SU-DHL-6 (cell line): ENCODE data around the gene SCARF1.

Source experiments
- H2AFZ ChIP-seq: fragments of 200-600 bp; sonication (generic); 2 replicates; pipeline ENCODE4 v1.6.1; 2014; ENCODE audit warnings: low read depth, mild to moderate bottlenecking, moderate library complexity, mixed read lengths, antibody characterized with exemption, low read length; ENCODE audit not compliant: severe bottlenecking
- H3F3A ChIP-seq: fragments of 200-600 bp; shearing (Covaris generic); 2 replicates; pipeline ENCODE4 v1.6.0; 2016; ENCODE audit warnings: antibody characterized with exemption, mild to moderate bottlenecking; ENCODE audit not compliant: insufficient read depth
- H3K27ac ChIP-seq: fragments of 200-600 bp; sonication (generic); 2 replicates; pipeline ENCODE4 v1.5.1; 2016; ENCODE audit warnings: low read depth, mild to moderate bottlenecking, low read length, moderate library complexity, mixed read lengths
- H3K27me3 ChIP-seq: fragments of 200-600 bp; sonication (generic), shearing (Covaris generic); 2 replicates; pipeline ENCODE4 v1.6.0; 2014; ENCODE audit warnings: mild to moderate bottlenecking, low read length
- H3K36me3 ChIP-seq: fragments of 200-600 bp; sonication (generic); 2 replicates; pipeline ENCODE4 v1.6.1; 2014; ENCODE audit warnings: mild to moderate bottlenecking, low read length, mixed read lengths
- H3K4me2 ChIP-seq: fragments of 300-600, 200-600 bp; shearing (Covaris generic), sonication (generic); 2 replicates; pipeline ENCODE4 v1.6.0; 2014; ENCODE audit warnings: low read length, low read depth, mild to moderate bottlenecking; ENCODE audit not compliant: poor library complexity, severe bottlenecking
- H3K4me3 ChIP-seq: fragments of 200-600 bp; sonication (generic); 2 replicates; pipeline ENCODE4 v1.5.1; 2014; ENCODE audit warnings: antibody characterized with exemption, low read length, mild to moderate bottlenecking, mixed read lengths; ENCODE audit not compliant: insufficient read depth, poor library complexity, severe bottlenecking
- H3K79me2 ChIP-seq: fragments of 200-600 bp; sonication (generic); 2 replicates; pipeline ENCODE4 v1.6.1; 2014; ENCODE audit warnings: mild to moderate bottlenecking, low read length, moderate library complexity; ENCODE audit not compliant: insufficient read depth
- H3K9ac ChIP-seq: fragments of 200-600 bp; sonication (generic); 2 replicates; pipeline ENCODE4 v1.7.0; 2014; ENCODE audit warnings: mild to moderate bottlenecking, low read length
- H3K9me2 ChIP-seq: fragments of 200-600 bp; sonication (generic); replicated peaks from 2 replicates; pipeline ENCODE4 v1.6.1; 2014; ENCODE audit warnings: low read length; ENCODE audit not compliant: insufficient read depth
- H3K9me3 ChIP-seq: fragments of 200-600 bp; sonication (generic); 2 replicates; pipeline ENCODE4 v1.6.1; 2014; ENCODE audit warnings: low read length, mixed read lengths; ENCODE audit not compliant: insufficient read depth
- H4K20me1 ChIP-seq: fragments of 200-600 bp; sonication (generic); 2 replicates; pipeline ENCODE4 v1.6.1; 2014; ENCODE audit warnings: low read depth, mild to moderate bottlenecking, antibody characterized with exemption, low read length, moderate library complexity, mixed read lengths
- EZH2phosphoT487 ChIP-seq: fragments of 200-600 bp; sonication (generic), shearing (Covaris generic); conservative IDR thresholded peaks from 2 replicates; pipeline ENCODE4 v1.6.1; 2018; ENCODE audit warnings: mild to moderate bottlenecking, antibody characterized with exemption, low read length, moderate library complexity, mixed read lengths
- TF ChIP-seq, protein P1 (sequence below): fragments of 200-600 bp; sonication (generic); IDR thresholded peaks from one replicate; pipeline ENCODE4 v1.5.1; 2017; ENCODE audit warnings: antibody characterized with exemption, mild to moderate bottlenecking, low read length, moderate library complexity; ENCODE audit not compliant: insufficient read depth, poor library complexity, severe bottlenecking

Gene SCARF1

DNA sequence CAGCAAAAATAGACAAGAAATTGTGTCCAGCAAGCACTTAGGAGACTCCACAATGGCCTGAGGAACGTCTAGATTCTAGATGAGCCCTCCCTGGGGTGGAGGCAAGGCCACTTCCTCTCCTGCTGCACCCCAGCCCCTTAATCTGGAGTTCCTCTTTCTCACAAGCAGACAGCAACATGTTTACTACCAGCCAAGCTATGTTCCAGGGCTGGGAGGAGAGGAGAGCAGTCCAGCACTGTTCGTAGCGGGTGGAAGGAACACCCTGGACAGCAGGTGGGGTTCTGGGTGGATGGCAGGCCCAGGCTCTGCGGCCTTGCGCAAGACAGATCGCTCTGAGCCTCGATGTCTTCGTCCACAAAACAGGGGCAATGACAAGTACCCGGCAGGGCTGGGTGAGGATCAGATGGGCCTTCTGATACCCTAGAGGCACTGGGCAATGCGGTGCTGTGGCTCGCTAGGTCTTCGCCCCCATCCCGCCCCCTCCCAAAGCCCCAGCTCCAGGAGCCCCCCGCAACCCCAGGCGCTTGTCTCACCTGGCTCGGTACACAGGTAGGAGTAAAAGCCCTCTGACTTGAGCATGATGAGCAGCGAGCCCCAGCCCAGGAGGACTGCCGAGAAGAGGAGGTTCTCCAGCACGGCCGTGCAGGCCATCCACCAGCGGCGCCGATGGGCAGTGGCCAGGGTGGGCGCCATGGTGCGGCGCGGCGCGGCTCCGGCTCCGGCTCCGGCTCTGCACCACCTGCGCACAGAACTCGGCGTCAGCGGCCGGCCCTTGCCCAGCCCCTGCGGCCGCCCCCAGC is 18.1 kb downstream of the SCARF1 start:
- peak overlapping the region; percentile 81 for H3K9ac ChIP-seq
- H3K79me2 ChIP-seq: peaks cover 35% of the 10 kb centered on the region
- no peaks in the 10 kb centered on the region for H3K36me3 ChIP-seq
- no peaks in the 10 kb centered on the region for H3K9me2 ChIP-seq
- no peaks in the 10 kb centered on the region for H3K27me3 ChIP-seq
- H3K4me2 ChIP-seq: peak overlapping the region; percentile 85
- H2AFZ ChIP-seq: peak overlapping the region; percentile 17
- peaks cover 18% of the 10 kb centered on the region for H3F3A ChIP-seq
- no peak for TF ChIP-seq EZH2phosphoT487
- TF ChIP-seq, protein P1, sequence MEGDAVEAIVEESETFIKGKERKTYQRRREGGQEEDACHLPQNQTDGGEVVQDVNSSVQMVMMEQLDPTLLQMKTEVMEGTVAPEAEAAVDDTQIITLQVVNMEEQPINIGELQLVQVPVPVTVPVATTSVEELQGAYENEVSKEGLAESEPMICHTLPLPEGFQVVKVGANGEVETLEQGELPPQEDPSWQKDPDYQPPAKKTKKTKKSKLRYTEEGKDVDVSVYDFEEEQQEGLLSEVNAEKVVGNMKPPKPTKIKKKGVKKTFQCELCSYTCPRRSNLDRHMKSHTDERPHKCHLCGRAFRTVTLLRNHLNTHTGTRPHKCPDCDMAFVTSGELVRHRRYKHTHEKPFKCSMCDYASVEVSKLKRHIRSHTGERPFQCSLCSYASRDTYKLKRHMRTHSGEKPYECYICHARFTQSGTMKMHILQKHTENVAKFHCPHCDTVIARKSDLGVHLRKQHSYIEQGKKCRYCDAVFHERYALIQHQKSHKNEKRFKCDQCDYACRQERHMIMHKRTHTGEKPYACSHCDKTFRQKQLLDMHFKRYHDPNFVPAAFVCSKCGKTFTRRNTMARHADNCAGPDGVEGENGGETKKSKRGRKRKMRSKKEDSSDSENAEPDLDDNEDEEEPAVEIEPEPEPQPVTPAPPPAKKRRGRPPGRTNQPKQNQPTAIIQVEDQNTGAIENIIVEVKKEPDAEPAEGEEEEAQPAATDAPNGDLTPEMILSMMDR: no peak
- peak overlapping the region; percentile 86 for H3K27ac ChIP-seq
- no peaks in the 10 kb centered on the region for H4K20me1 ChIP-seq
- peak overlapping the region; percentile 79 for H3K4me3 ChIP-seq
- H3K9me3 ChIP-seq: no peaks in the 10 kb centered on the region

DNA sequence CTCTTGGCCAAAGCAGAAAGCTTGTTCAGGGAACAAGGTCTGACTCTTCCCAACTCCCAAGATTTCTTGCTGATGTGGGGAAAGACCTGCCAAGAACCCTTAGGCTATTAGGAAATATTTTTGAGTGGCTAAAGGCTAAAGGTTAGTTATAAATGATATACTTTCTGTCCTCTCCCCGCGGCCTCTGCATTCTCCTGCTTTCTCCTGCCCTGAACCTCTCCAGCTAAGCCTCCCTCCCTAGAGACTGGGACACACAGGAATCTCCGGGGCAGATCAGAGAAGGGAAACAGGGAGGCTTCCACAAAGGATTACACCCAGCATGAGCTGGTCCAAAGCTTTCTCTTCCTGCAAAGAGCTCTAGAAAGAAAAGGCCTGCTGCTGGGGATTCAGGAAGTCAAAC is 19.2 kb downstream of the SCARF1 start:
- H3K27ac ChIP-seq: peak overlapping the region; percentile 86
- peaks cover 18% of the 10 kb centered on the region for H3F3A ChIP-seq
- H3K4me3 ChIP-seq: peak overlapping the region; percentile 79
- H3K4me2 ChIP-seq: peak overlapping the region; percentile 85
- no peaks in the 10 kb centered on the region for H3K9me2 ChIP-seq
- H2AFZ ChIP-seq: no peak overlapping the region
- H3K36me3 ChIP-seq: no peaks in the 10 kb centered on the region
- H3K9me3 ChIP-seq: no peaks in the 10 kb centered on the region
- H3K9ac ChIP-seq: peak overlapping the region; percentile 81
- no peaks in the 10 kb centered on the region for H4K20me1 ChIP-seq
- TF ChIP-seq, protein P1: no peak
- no peak for TF ChIP-seq EZH2phosphoT487
- H3K79me2 ChIP-seq: peaks cover 35% of the 10 kb centered on the region
- H3K27me3 ChIP-seq: no peaks in the 10 kb centered on the region

DNA sequence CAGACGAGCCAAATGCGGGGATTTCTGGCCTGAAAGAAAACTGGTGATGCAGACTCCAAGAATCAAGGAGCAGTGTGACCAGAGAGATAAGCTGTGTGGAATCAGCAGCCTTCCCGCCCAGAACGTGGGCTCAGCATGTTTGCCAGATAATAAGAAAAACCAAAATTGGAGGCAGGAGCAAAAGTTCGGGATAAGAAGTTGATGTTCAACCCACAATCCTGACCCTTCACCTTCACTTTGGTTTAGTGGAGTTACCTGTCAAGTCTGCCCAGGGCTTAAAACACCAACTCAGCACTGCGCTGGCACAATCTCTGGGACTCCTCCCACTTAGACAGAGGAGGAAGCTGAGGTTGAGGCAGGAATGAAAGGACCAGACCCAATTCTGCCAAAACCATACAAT is 20.0 kb downstream of the SCARF1 start:
- Histone ChIP-seq H3K9ac (peak overlapping the region; percentile 81; the same call in 1 of the 2 replicates), H2AFZ (no peak overlapping the region), H3F3A (peaks cover 18% of the 10 kb centered on the region), H3K4me3 (no peak overlapping the region), H4K20me1 (no peaks in the 10 kb centered on the region), H3K9me2 (no peaks in the 10 kb centered on the region), H3K9me3 (no peaks in the 10 kb centered on the region), H3K27ac (peak overlapping the region; percentile 86), H3K79me2 (peaks cover 35% of the 10 kb centered on the region), H3K4me2 (peak overlapping the region; percentile 85), H3K27me3 (no peaks in the 10 kb centered on the region), H3K36me3 (no peaks in the 10 kb centered on the region)
- TF ChIP-seq, protein P1: no peak
- no peak for TF ChIP-seq EZH2phosphoT487
